HEK293 (cell line): ENCODE measurements around the gene RNF121.

ENCODE experiments used
- CTCF ChIA-PET: fragments of 350-600 bp; formaldehyde crosslinking; extraction: SDS; loops from one replicate; lab custom pipeline; 2021; ENCODE audit warnings: antibody characterized with exemption; lab: Yijun Ruan, JAX
- POLR2A ChIA-PET: fragments of 300-600 bp; formaldehyde crosslinking; extraction: SDS; loops from one replicate; lab custom pipeline; 2020; ENCODE audit warnings: antibody characterized with exemption, inconsistent platforms; lab: Yijun Ruan, JAX
- H3K27ac ChIP-seq: fragments of 200-500 bp; sonication (Bioruptor generic); 2 replicates; pipeline ENCODE4 v1.5.1; 2014; ENCODE audit warnings: low read depth, low read length, control low read depth, inconsistent platforms; ENCODE audit errors: extremely low read depth
- H3K36me3 ChIP-seq, 2 experiments: fragments of 200-500 bp in 1 of 2; sonication (Bioruptor generic) in 1 of 2; 1 replicate in 1 of 2; 2 replicates in 1 of 2; pipeline ENCODE4 v1.5.1; 2014 to 2017; ENCODE audit warnings: inconsistent platforms in 2 of 2, low read length in 2 of 2; ENCODE audit not compliant: control insufficient read depth in 2 of 2, insufficient read depth in 1 of 2
- H3K4me1 ChIP-seq: fragments of 200-500 bp; sonication (Bioruptor generic); 2 replicates; pipeline ENCODE4 v1.5.1; 2014; ENCODE audit warnings: mild to moderate bottlenecking, low read length, inconsistent platforms; ENCODE audit not compliant: control insufficient read depth, insufficient read depth
- H3K4me3 ChIP-seq: 2 replicates; pipeline ENCODE4 v1.5.1; 2011; ENCODE audit warnings: low read depth, mild to moderate bottlenecking, control low read depth, low read length, moderate library complexity
- H3K9me3 ChIP-seq: fragments of 200-500 bp; sonication (Bioruptor generic); 2 replicates; pipeline ENCODE4 v1.5.1; 2014; ENCODE audit warnings: low read depth, low read length, inconsistent platforms; ENCODE audit not compliant: control insufficient read depth, insufficient read depth
- EGR2 ChIP-seq: fragments of 450-650 bp; formaldehyde crosslinking; IDR thresholded peaks from 2 replicates; pipeline ENCODE4 v1.5.1; 2016; ENCODE audit warnings: low read depth, missing biosample characterization, missing genetic modification characterization
- GLI4 ChIP-seq: fragments of 450-650 bp; formaldehyde crosslinking; IDR thresholded peaks from 2 replicates; pipeline ENCODE4 v1.5.1; 2016; ENCODE audit warnings: missing biosample characterization, missing genetic modification characterization
- KLF1 ChIP-seq: fragments of 450-650 bp; formaldehyde crosslinking; IDR thresholded peaks from 2 replicates; pipeline ENCODE4 v1.5.1; 2016; ENCODE audit warnings: missing biosample characterization, missing genetic modification characterization
- KLF10 ChIP-seq: fragments of 450-650 bp; IDR thresholded peaks from 2 replicates; pipeline ENCODE4 v1.5.1; 2018; ENCODE audit warnings: missing biosample characterization, mild to moderate bottlenecking, missing genetic modification characterization
- SP7 ChIP-seq: fragments of 450-650 bp; formaldehyde crosslinking; IDR thresholded peaks from 2 replicates; pipeline ENCODE4 v1.5.1; 2016; ENCODE audit warnings: missing biosample characterization, missing genetic modification characterization
- ZBTB21 ChIP-seq: fragments of 450-650 bp; formaldehyde crosslinking; IDR thresholded peaks from 2 replicates; pipeline ENCODE4 v1.5.1; 2017; ENCODE audit warnings: missing biosample characterization, missing genetic modification characterization
- ZBTB6 ChIP-seq: fragments of 450-650 bp; formaldehyde crosslinking; IDR thresholded peaks from 2 replicates; pipeline ENCODE4 v1.5.1; 2017; ENCODE audit warnings: missing biosample characterization, missing genetic modification characterization
- ZEB2 ChIP-seq: fragments of 450-650 bp; formaldehyde crosslinking; IDR thresholded peaks from 2 replicates; pipeline ENCODE4 v1.5.1; 2016; ENCODE audit warnings: missing biosample characterization, missing genetic modification characterization
- ZFP69B ChIP-seq: fragments of 450-650 bp; formaldehyde crosslinking; IDR thresholded peaks from 2 replicates; pipeline ENCODE4 v1.5.1; 2016; ENCODE audit warnings: missing biosample characterization, missing genetic modification characterization
- ZNF133 ChIP-seq: fragments of 450-650 bp; formaldehyde crosslinking; IDR thresholded peaks from 2 replicates; pipeline ENCODE4 v1.5.1; 2016; ENCODE audit warnings: missing biosample characterization, missing genetic modification characterization
- ZNF155 ChIP-seq: fragments of 450-650 bp; formaldehyde crosslinking; IDR thresholded peaks from 2 replicates; pipeline ENCODE4 v1.5.1; 2016; ENCODE audit warnings: missing biosample characterization, missing genetic modification characterization
- ZNF157 ChIP-seq: fragments of 450-650 bp; formaldehyde crosslinking; IDR thresholded peaks from 2 replicates; pipeline ENCODE4 v1.5.1; 2016; ENCODE audit warnings: missing biosample characterization, missing genetic modification characterization
- ZNF169 ChIP-seq: fragments of 450-650 bp; formaldehyde crosslinking; IDR thresholded peaks from 2 replicates; pipeline ENCODE4 v1.5.1; 2016; ENCODE audit warnings: missing biosample characterization, missing genetic modification characterization
- ZNF174 ChIP-seq: fragments of 450-650 bp; formaldehyde crosslinking; IDR thresholded peaks from 2 replicates; pipeline ENCODE4 v1.5.0; 2017; ENCODE audit warnings: missing biosample characterization, mild to moderate bottlenecking, missing genetic modification characterization
- ZNF19 ChIP-seq: fragments of 450-650 bp; formaldehyde crosslinking; IDR thresholded peaks from 2 replicates; pipeline ENCODE4; 2016; ENCODE audit warnings: missing biosample characterization, missing genetic modification characterization, low read depth
- ZNF211 ChIP-seq: fragments of 450-650 bp; formaldehyde crosslinking; IDR thresholded peaks from 2 replicates; pipeline ENCODE4 v1.5.1; 2016; ENCODE audit warnings: low read depth, missing biosample characterization, missing genetic modification characterization
- ZNF24 ChIP-seq: fragments of 450-650 bp; formaldehyde crosslinking; IDR thresholded peaks from 2 replicates; pipeline ENCODE4 v1.5.1; 2016; ENCODE audit warnings: missing biosample characterization, missing genetic modification characterization
- ZNF501 ChIP-seq: fragments of 450-650 bp; formaldehyde crosslinking; IDR thresholded peaks from 2 replicates; pipeline ENCODE4 v1.5.1; 2016; ENCODE audit warnings: missing biosample characterization, missing genetic modification characterization
- ZNF544 ChIP-seq: fragments of 450-650 bp; formaldehyde crosslinking; IDR thresholded peaks from 2 replicates; pipeline ENCODE4 v1.5.0; 2017; ENCODE audit warnings: missing biosample characterization, missing genetic modification characterization
- ZNF585B ChIP-seq: fragments of 450-650 bp; formaldehyde crosslinking; IDR thresholded peaks from 2 replicates; pipeline ENCODE4 v1.5.1; 2016; ENCODE audit warnings: missing biosample characterization, missing genetic modification characterization
- ZNF600 ChIP-seq: fragments of 450-650 bp; formaldehyde crosslinking; IDR thresholded peaks from 2 replicates; pipeline ENCODE4 v1.5.1; 2016; ENCODE audit warnings: missing biosample characterization, missing genetic modification characterization
- ZNF629 ChIP-seq: fragments of 450-650 bp; formaldehyde crosslinking; IDR thresholded peaks from 2 replicates; pipeline ENCODE4 v1.5.1; 2017; ENCODE audit warnings: missing biosample characterization, missing genetic modification characterization
- ZNF692 ChIP-seq: fragments of 450-650 bp; formaldehyde crosslinking; IDR thresholded peaks from 2 replicates; pipeline ENCODE4 v1.5.1; 2016; ENCODE audit warnings: missing biosample characterization, missing genetic modification characterization
- ZSCAN5A ChIP-seq: fragments of 450-650 bp; formaldehyde crosslinking; IDR thresholded peaks from 2 replicates; pipeline ENCODE4 v1.5.1; 2016; ENCODE audit warnings: missing biosample characterization, missing genetic modification characterization

Gene RNF121

GRCh38 chr11:71990701-71991100, 61.9 kb downstream of the RNF121 start (continued):
- no peak for TF ChIP-seq ZSCAN5A (tag by site-specific recombination)
- no peak for TF ChIP-seq ZNF585B
- TF ChIP-seq ZEB2 (tag by site-specific recombination): no peak
- TF ChIP-seq ZBTB6: no peak
- TF ChIP-seq GLI4 (tag by site-specific recombination): no peak
- TF ChIP-seq ZNF24 (tag by site-specific recombination): no peak
- TF ChIP-seq ZNF600: no peak
- TF ChIP-seq ZNF169 (tag by site-specific recombination): no peak
- TF ChIP-seq, all 188 proteins: peak for 0

GRCh38 chr11:71991494-71991893, 62.6 kb downstream of the RNF121 start:
- Histone ChIP-seq H3K27ac (no peak overlapping the region), H3K36me3 (peaks cover 0 to 45% of the 10 kb centered on the region in 2 experiments; a peak in 1 of 3 replicates), H3K4me3 (no peak overlapping the region), H3K4me1 (no peaks in the 10 kb centered on the region), H3K9me3 (no peaks in the 10 kb centered on the region)
- TF ChIP-seq ZNF629 (tag by site-specific recombination): no peak
- TF ChIP-seq KLF10: no peak
- TF ChIP-seq ZNF211 (tag by site-specific recombination): no peak
- no peak for TF ChIP-seq ZNF155 (tag by site-specific recombination)
- POLR2A ChIA-PET: no interaction called here
- CTCF ChIA-PET: interaction anchor here (0.7 kb wide), 1 partner anchor 14 kb away, joined by 3 read pairs; no protein-coding TSS in a partner anchor

- H3K27ac ChIP-seq: no peak overlapping the region
- H3K36me3 ChIP-seq: peaks cover 0 to 39% of the 10 kb centered on the region in 2 experiments; a peak in 1 of 3 replicates
- H3K9me3 ChIP-seq: no peaks in the 10 kb centered on the region
- H3K4me3 ChIP-seq: no peak overlapping the region
- TF ChIP-seq ZNF157 (tag by site-specific recombination) (no peak), EGR2 (tag by site-specific recombination) (no peak), ZNF174 (tag by site-specific recombination) (no peak), ZNF600 (no peak), ZNF692 (tag by site-specific recombination) (no peak), ZBTB21 (tag by site-specific recombination) (no peak), ZFP69B (no peak), ZNF133 (tag by site-specific recombination) (no peak), ZNF501 (tag by site-specific recombination) (no peak), KLF1 (tag by site-specific recombination) (no peak), ZNF544 (no peak), ZNF19 (tag by site-specific recombination) (no peak), SP7 (tag by site-specific recombination) (no peak)
- H3K4me1 ChIP-seq: no peaks in the 10 kb centered on the region
- POLR2A ChIA-PET: no interaction called here
- CTCF ChIA-PET: no interaction called here
Observed at GRCh38 chr11:71992136-71992730, 63.4 kb downstream of the RNF121 start.
